Measurements from ENCODE around the gene AK8. TPM values are rescaled to one million over a fixed set of nuclear protein-coding genes. Genes with fewer than 3 reads are reported as not detected.

Gene AK8
- total RNA-seq, 1 experiment from 2014 or later: not detected

DNA sequence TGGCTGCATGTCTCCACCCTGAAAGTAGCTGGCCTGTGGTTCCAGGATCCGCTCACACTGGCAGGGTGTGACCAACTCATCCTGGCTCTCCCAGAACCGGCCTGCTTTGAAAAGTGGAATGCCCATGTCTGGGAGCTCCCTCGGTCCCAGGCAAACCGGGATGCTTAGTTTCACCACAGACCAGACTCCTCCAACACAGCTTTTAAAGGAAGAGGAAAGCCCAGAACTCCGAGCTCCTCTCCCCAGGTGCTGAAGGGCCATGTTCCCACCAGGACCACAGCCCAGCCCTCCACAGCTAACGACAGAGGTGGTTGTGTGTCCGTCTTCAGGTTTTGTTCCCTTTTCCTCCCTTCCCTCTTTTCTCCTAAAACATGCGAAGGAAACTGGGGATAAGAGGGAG, 169.8 kb downstream of the AK8 start:
- no peak for TF ChIP-seq EZH2 (IDR thresholded peaks at IDR 0.05; ENCODE audit: borderline replicate concordance, low read depth, low read length, poor library complexity, severe bottlenecking)
- TF ChIP-seq, protein P1, sequence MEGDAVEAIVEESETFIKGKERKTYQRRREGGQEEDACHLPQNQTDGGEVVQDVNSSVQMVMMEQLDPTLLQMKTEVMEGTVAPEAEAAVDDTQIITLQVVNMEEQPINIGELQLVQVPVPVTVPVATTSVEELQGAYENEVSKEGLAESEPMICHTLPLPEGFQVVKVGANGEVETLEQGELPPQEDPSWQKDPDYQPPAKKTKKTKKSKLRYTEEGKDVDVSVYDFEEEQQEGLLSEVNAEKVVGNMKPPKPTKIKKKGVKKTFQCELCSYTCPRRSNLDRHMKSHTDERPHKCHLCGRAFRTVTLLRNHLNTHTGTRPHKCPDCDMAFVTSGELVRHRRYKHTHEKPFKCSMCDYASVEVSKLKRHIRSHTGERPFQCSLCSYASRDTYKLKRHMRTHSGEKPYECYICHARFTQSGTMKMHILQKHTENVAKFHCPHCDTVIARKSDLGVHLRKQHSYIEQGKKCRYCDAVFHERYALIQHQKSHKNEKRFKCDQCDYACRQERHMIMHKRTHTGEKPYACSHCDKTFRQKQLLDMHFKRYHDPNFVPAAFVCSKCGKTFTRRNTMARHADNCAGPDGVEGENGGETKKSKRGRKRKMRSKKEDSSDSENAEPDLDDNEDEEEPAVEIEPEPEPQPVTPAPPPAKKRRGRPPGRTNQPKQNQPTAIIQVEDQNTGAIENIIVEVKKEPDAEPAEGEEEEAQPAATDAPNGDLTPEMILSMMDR (conservative IDR thresholded peaks at IDR 0.05; ENCODE audit: low read depth, low read length): no peak
- POLR2A ChIA-PET (ENCODE audit: low non-redundant PET): no interaction called here
- H3K27me3 ChIP-seq (replicated peaks; ENCODE audit: insufficient read depth, low read depth, low read length, poor library complexity): peaks cover 5% of the 10 kb centered on the region
- H3K36me3 ChIP-seq (ENCODE audit: insufficient read depth, low read length, poor library complexity, severe bottlenecking): no peaks in the 10 kb centered on the region
- intact Hi-C loops (cut with micrococcal nuclease; ENCODE audit: unreplicated experiment): no loop called here
- no peak for DNase-seq (ENCODE audit: low spot score)
- CTCF ChIA-PET: interaction anchor here (0.6 to 1.2 kb wide), 2 partner anchors 19 to 118 kb away, joined by 3 to 4 read pairs; no protein-coding TSS in a partner anchor
- no peak overlapping the region for H3K27ac ChIP-seq (ENCODE audit: low read depth, low read length, poor library complexity, severe bottlenecking)
- peaks cover 3% of the 10 kb centered on the region for H3K9me3 ChIP-seq (ENCODE audit: low read depth, low read length, poor library complexity, severe bottlenecking)
- BruUV-seq (replicated peaks): no TSS peak
- H3K4me1 ChIP-seq (ENCODE audit: insufficient read depth, low read length, poor library complexity, severe bottlenecking): no peaks in the 10 kb centered on the region
- H3K4me3 ChIP-seq (ENCODE audit: low read depth, low read length, poor library complexity, severe bottlenecking): no peak overlapping the region

DNA sequence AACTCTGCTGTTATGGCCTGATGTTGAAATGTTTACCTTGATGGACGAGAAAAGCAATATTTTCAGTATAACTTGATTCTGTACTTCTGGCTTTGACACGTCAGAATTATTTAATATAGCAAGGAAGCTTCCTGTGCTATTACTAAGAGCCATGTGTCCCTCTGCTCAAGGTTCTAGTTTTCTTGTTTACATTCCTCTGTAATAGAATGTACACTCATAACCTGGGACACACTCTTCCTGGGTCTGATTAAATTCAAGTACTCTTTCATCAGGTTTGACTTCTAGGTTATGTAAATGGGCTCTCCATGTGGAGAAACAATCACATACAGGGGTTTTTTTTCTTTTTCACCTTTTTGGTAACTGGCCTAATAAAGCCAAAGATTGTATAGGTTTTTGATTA, 174.7 kb downstream of the AK8 start:
- Histone ChIP-seq H3K4me1 (ENCODE audit: insufficient read depth, low read length, poor library complexity, severe bottlenecking) (no peaks in the 10 kb centered on the region), H3K4me3 (ENCODE audit: low read depth, low read length, poor library complexity, severe bottlenecking) (no peak overlapping the region), H3K9me3 (ENCODE audit: low read depth, low read length, poor library complexity, severe bottlenecking) (peaks cover 11% of the 10 kb centered on the region), H3K36me3 (ENCODE audit: insufficient read depth, low read length, poor library complexity, severe bottlenecking) (no peaks in the 10 kb centered on the region), H3K27ac (ENCODE audit: low read depth, low read length, poor library complexity, severe bottlenecking) (no peak overlapping the region), H3K27me3 (replicated peaks; ENCODE audit: insufficient read depth, low read depth, low read length, poor library complexity) (peaks cover 5% of the 10 kb centered on the region)
- no peak for TF ChIP-seq EZH2 (IDR thresholded peaks at IDR 0.05; ENCODE audit: borderline replicate concordance, low read depth, low read length, poor library complexity, severe bottlenecking)
- no peak for DNase-seq (ENCODE audit: low spot score)
- intact Hi-C loops (cut with micrococcal nuclease; ENCODE audit: unreplicated experiment): no loop called here
- no TSS peak for BruUV-seq (replicated peaks)
- ChIA-PET CTCF (no interaction called here), POLR2A (ENCODE audit: low non-redundant PET) (no interaction called here)

DNA sequence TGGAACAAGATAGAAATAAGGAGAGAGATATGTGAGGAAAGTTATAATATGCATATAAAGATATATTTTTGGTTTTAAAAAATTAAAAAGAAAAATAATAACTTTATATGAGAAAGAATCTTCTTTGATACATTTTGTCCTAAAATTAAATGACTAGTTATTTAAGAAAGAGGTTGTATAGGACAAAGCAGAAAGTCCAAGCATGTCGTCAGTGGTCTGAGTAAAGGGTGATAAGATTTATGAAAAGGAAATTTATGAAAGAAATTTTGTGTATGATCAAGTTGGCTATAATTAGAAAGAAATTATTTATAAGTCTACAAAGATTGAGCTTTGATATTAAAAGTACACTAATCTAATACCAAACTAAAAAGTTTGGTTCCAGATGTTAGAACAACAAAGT, 175.8 kb downstream of the AK8 start:
- DNase-seq (ENCODE audit: low spot score): no peak
- Histone ChIP-seq H3K27ac (ENCODE audit: low read depth, low read length, poor library complexity, severe bottlenecking) (no peak overlapping the region), H3K27me3 (replicated peaks; ENCODE audit: insufficient read depth, low read depth, low read length, poor library complexity) (peaks cover 5% of the 10 kb centered on the region), H3K4me3 (ENCODE audit: low read depth, low read length, poor library complexity, severe bottlenecking) (no peak overlapping the region), H3K36me3 (ENCODE audit: insufficient read depth, low read length, poor library complexity, severe bottlenecking) (no peaks in the 10 kb centered on the region), H3K9me3 (ENCODE audit: low read depth, low read length, poor library complexity, severe bottlenecking) (peaks cover 16% of the 10 kb centered on the region), H3K4me1 (ENCODE audit: insufficient read depth, low read length, poor library complexity, severe bottlenecking) (no peaks in the 10 kb centered on the region)
- BruUV-seq (replicated peaks): no TSS peak
- ChIA-PET POLR2A (ENCODE audit: low non-redundant PET) (no interaction called here), CTCF (no interaction called here)
- intact Hi-C loops (cut with micrococcal nuclease; ENCODE audit: unreplicated experiment): no loop called here
- TF ChIP-seq, protein P1 (conservative IDR thresholded peaks at IDR 0.05; ENCODE audit: low read depth, low read length): no peak
- no peak for TF ChIP-seq EZH2 (IDR thresholded peaks at IDR 0.05; ENCODE audit: borderline replicate concordance, low read depth, low read length, poor library complexity, severe bottlenecking)

DNA sequence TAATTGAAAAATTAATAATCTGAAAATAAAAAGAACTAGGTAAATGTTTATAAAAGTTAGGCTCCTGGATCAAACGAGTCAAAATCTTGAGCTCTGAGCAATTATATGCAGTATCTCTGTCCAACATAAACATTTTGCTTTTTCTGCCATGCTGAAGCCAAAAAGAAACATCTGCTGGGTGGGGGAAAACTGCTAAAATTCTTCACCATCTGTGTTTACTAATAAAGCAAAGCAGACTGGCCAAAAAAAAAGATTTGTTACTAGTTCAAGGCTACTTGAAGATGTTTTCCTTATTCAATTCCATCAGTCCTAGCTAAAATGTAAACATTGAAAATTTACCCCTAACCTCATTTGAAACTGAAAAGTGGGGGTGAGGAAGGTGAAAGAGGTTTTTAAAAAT, 178.1 kb downstream of the AK8 start:
- no peak for DNase-seq (ENCODE audit: low spot score)
- Histone ChIP-seq H3K9me3 (ENCODE audit: low read depth, low read length, poor library complexity, severe bottlenecking) (peaks cover 30% of the 10 kb centered on the region), H3K36me3 (ENCODE audit: insufficient read depth, low read length, poor library complexity, severe bottlenecking) (no peaks in the 10 kb centered on the region), H3K4me3 (ENCODE audit: low read depth, low read length, poor library complexity, severe bottlenecking) (no peak overlapping the region), H3K27ac (ENCODE audit: low read depth, low read length, poor library complexity, severe bottlenecking) (no peak overlapping the region), H3K4me1 (ENCODE audit: insufficient read depth, low read length, poor library complexity, severe bottlenecking) (no peaks in the 10 kb centered on the region), H3K27me3 (replicated peaks; ENCODE audit: insufficient read depth, low read depth, low read length, poor library complexity) (no peaks in the 10 kb centered on the region)
- intact Hi-C loops (cut with micrococcal nuclease; ENCODE audit: unreplicated experiment): no loop called here
- no TSS peak for BruUV-seq (replicated peaks)
- TF ChIP-seq, protein P1 (conservative IDR thresholded peaks at IDR 0.05; ENCODE audit: low read depth, low read length): no peak
- no peak for TF ChIP-seq EZH2 (IDR thresholded peaks at IDR 0.05; ENCODE audit: borderline replicate concordance, low read depth, low read length, poor library complexity, severe bottlenecking)
- ChIA-PET CTCF (no interaction called here), POLR2A (ENCODE audit: low non-redundant PET) (no interaction called here)
